Stimulated activated CD8-positive, alpha-beta memory T cell treated with anti-CD3 and anti-CD28 coated beads, Interleukin-4, amount 100 ng/mL, for 1 hour (primary cell): ENCODE results near the gene COMTD1.

ENCODE experiments used
- DNase-seq, 2 donors: peaks; one replicate each; pipeline ENCODE4 v3.0.0-alpha.2; 2020; ENCODE audit warnings: low read depth in 2 of 2, low spot score in 1 of 2

Gene COMTD1

GRCh38 chr10:75235375-75236177 lies at the start of gene COMTD1:
Gene COMTD1 (minus strand): TSS chr10:75235957. CDS start chr10:75235928, 29 bp downstream.
- DNase-seq = peak; percentile 76 to 88

GRCh38 chr10:75283671-75284470 lies 48.1 kb upstream of the COMTD1 start:
- no peak for DNase-seq

GRCh38 chr10:75283078-75283670 lies 47.4 kb upstream of the COMTD1 start:
- DNase-seq = no peak

GRCh38 chr10:75281974-75282373 lies 46.2 kb upstream of the COMTD1 start:
- no peak for DNase-seq

- no peak for DNase-seq
Observed at GRCh38 chr10:75280236-75280635, 44.5 kb upstream of the COMTD1 start.

GRCh38 chr10:75276069-75276872 lies 40.5 kb upstream of the COMTD1 start:
- no peak for DNase-seq

GRCh38 chr10:75272896-75273295 lies 37.1 kb upstream of the COMTD1 start:
- no peak for DNase-seq

- DNase-seq = no peak
Observed at GRCh38 chr10:75272094-75272493, 36.3 kb upstream of the COMTD1 start.

- no peak for DNase-seq
Observed at GRCh38 chr10:75269605-75270004, 33.8 kb upstream of the COMTD1 start.

- no peak for DNase-seq
Observed at GRCh38 chr10:75266945-75267344, 31.2 kb upstream of the COMTD1 start.

- no peak for DNase-seq
Observed at GRCh38 chr10:75265856-75266255, 30.1 kb upstream of the COMTD1 start.

- no peak for DNase-seq
Observed at GRCh38 chr10:75263806-75264205, 28.0 kb upstream of the COMTD1 start.

- no peak for DNase-seq
Observed at GRCh38 chr10:75261813-75262705, 26.3 kb upstream of the COMTD1 start.

- no peak for DNase-seq
Observed at GRCh38 chr10:75260990-75261389, 25.2 kb upstream of the COMTD1 start.

GRCh38 chr10:75254739-75255138 lies 19.0 kb upstream of the COMTD1 start:
- no peak for DNase-seq

- no peak for DNase-seq
Observed at GRCh38 chr10:75253281-75254220, 17.8 kb upstream of the COMTD1 start.

GRCh38 chr10:75250934-75251333 lies 15.2 kb upstream of the COMTD1 start:
- no peak for DNase-seq

GRCh38 chr10:75247797-75248196 lies 12.0 kb upstream of the COMTD1 start:
- DNase-seq = no peak

GRCh38 chr10:75246506-75246905 lies 10.7 kb upstream of the COMTD1 start:
- DNase-seq = no peak
